HG02884 (cell line): Measurements from ENCODE around the gene UNKL.

ENCODE experiments used
- ATAC-seq: cut with Tn5 transposase; IDR thresholded peaks from one replicate; pipeline ENCODE4 v1.9.1; 2021; ENCODE audit warnings: mild to moderate bottlenecking, moderate library complexity; ENCODE audit not compliant: unreplicated experiment

UNKL gene

DNA sequence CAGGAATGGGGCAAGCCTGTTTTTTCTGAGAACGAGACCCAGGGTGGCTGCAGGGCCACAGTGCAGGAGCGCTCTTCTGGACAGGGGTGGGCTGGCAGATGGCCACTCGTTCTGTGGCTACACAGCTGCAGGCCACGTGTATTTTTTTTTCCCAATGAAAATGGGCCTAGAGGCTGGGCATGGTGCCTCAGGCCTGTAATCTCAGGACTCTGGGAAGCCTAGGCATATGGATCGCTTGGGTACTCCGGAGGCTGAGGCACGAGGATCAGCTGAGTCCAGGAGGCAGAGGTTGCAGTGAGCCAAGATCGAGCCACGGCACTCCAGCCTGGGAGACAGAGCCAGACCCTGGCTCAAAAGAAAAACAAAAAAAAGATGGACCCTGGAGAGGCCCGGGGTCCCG, 6.8 kb downstream of the UNKL start:
- no peak for ATAC-seq

DNA sequence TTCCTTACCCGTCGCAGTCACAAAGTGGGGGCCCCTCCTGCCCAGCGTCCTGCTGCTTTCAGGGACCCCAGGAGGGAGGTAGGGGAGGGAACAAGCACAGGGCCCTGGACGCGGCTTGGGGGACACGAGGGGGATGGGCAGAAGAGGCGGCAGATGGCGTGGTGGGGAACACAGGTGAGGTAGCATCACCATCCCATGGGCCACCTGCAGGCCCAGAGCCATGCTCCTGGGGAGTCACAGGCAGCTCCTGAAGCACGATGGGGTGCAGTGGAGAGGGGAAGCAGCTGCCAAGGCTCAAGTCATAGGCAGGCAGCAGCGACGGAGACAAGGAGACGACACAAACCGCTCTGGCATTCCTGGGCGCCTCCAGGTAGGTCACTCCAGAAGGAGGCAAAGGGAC, 10.8 kb downstream of the UNKL start:
- no peak for ATAC-seq

DNA sequence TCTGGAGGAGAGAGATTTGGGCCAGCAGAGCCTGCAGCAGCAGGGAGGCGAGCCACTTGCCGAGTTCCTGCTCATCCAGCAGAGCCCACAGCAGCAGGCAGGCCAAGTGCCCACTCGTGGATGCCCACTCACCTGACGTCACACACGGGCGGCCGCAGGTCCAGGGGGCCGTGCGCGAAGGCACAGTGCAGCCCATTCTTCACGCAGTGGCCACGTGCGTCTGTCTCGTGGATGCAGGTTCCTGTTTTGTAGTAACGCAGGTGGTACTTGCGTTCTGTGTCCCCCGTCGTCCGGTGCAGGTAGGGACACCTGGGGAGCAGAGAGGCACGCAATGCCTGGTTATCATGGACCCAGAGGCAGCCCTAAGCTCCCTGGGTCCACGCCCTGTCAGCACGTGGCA, 11.5 kb downstream of the UNKL start:
- no peak for ATAC-seq

DNA sequence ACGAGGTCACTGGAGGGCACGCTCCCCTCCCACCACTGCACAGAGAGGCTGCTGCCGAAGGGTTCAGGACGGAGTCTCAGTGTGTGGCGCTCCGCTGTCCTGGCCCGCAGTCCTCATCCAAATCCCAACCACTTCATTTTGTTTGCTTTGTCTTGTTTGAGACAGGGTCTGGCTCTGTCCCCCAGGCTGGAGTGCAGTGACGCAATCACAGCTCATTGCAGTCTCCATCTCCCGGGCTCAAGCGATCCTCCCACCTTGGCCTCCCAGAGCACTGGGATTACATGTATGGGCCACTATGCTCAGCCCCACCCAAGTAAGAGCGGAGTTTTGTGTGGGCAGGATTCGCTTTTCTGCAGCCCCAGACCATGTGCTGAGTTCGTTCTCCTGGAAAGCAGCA, 12.7 kb downstream of the UNKL start:
- no peak for ATAC-seq

DNA sequence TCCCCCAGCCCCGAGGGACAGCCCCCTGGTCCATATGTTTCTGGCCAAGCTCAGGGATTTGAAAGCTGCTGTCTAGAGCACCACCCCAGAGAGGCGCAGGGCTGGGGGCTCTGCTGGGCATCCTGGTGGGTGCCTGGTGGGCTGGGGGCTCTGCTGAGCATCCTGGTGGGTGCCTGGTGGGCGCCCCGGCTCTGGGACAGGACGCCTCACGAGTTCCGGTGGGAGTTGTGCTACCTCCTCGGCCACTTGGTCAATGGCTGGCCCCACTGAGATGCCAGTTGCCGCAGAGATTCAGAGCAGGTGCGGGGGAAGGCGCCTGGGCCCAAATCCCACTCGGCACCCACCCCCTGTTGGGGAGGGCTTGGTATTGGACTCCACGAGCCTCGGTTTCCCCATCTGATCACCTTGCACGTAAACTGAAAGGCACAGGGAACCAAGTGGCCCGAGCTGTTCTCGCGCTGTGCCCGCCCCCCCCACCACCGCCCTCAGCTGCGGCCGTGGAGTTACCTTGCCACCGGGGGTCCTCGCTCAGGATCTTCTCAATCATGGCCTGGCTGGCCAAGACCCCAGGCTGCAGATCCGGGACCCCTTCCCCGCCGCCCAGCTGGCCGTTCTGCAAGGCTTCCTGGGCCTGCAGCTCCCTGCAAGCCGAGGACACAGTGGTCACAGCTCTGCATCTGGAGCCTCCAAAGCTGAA, 13.3 kb downstream of the UNKL start:
- ATAC-seq = no peak

DNA sequence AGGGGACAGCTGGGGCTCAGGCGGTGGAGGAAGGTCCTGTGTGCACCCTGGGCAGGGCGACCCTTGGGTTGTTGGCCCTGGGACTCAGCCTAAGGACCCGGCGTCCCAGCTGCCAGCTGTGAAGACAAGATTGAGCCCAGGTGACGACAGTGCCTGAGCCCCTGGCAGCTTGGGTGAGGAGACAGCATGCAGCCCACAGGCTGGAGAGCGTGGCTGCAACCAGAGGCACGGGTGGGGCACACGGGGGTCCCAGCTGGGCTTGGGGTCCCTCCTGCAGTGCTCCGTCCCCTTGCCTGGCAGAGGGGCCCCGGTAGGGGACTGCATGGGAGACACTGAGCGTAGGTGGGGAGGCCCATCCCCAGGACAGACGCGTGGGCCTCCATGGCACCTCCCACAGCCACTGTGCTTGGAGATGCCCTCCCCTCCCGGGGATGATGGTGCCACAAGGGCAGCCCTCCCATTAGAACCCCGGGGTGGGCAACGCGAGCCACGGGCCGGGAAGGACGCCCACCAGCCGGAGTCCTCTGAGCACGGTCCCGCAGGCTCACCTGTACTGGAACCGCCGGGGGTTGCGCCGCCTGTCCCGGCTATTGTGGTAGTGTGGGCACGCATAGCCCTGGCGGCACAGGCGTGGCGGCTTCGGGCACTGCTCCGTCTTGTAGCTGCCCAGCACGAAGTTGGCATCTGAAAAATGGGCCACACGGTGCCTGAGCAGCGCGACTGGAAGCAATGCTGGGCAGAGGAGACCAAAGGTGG, 15.5 kb downstream of the UNKL start:
- ATAC-seq = no peak

DNA sequence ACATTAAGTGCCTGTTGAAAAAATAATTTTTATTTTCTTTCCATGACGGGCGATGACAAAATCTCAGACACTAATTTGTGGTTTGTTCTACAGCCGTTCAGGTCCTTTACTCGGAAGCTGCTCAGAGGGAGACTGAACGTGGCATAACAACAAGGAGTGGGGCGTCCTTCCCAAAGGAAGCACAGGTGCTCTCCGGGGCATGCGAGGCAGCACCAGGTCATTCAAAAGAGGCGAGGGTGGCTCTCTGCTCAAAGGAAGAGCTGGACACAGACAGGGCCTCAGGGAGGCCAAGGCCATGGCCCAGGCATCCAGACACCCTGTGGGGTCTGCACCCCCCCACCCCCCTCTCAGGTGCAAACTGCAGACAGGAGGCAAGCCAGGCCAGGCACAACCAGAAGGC, 16.2 kb downstream of the UNKL start:
- no peak for ATAC-seq

DNA sequence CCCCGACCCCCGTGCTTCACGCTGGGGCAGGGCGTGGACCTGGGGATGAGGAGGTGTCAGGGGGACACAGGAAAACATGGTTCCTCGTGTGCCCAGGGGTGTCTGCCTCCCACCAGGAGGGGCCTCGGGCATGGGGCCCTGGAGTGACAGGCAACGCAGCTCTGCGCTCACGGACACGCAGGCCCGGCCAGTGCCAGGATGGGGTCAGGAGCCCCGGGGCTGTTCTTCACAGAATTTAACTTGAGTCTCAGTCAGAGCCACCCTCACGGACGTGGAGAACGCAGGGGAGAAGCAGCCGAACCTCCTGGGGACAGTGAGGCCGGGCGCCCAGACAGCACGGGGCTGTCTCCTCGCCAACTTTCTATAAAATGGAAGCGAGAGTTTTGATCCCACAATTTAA, 16.7 kb downstream of the UNKL start:
- ATAC-seq = no peak

DNA sequence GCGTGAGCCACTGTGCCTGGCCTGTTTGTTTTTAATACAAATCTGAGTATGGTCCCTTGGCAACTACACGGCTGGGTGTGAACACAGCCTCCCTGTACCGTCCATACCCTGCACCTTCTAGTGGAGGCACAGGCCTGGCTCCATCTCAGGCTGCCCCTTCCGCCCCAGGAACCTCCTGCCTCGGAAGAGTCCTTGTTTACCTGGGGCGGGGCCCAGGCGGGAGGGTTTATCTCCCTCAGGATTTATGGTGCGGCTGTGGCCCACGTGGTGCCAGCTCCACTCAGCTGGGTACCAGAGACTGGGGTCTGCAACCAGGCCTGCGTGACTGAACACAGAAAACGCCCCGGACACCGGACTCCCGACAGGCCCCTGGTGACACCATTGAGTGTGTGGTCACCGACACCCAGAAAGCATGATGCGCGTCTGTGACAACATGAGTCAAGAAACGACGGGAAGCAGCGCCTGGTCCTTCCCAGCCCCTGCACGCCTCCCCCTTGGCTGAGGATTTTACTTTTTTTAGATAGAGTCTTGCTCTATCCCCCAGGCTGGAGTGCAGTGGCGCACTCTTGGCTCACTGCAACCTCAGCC, 19.0 kb downstream of the UNKL start:
- no peak for ATAC-seq

DNA sequence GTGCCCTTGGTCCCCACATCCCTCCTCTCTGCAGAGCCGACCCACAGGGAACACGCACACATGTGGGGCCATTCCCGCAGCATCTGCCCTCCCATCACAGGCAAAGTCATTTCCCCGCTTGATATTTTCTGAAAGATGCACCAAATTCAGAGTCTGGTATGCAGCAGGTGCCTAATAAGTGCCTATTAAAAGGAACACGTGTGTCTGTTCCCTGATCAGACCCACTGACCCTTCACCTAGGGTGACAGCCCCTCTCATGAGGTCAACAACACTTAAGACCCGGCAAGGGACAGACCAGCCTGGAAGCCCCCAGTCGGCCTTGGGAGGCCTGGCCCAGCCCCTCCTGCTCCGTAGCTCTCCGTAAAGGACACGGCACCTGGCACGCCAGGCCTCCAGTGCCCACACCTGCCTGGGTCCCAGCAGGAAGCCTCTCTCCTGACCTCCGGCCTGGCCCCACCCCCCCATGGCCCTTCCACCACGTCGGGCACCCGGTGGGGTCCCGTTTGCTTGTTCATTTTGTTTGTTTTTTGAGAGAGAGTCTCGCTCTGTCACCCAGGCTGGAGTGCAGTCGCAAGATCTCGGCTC, 20.0 kb downstream of the UNKL start:
- ATAC-seq = no peak

DNA sequence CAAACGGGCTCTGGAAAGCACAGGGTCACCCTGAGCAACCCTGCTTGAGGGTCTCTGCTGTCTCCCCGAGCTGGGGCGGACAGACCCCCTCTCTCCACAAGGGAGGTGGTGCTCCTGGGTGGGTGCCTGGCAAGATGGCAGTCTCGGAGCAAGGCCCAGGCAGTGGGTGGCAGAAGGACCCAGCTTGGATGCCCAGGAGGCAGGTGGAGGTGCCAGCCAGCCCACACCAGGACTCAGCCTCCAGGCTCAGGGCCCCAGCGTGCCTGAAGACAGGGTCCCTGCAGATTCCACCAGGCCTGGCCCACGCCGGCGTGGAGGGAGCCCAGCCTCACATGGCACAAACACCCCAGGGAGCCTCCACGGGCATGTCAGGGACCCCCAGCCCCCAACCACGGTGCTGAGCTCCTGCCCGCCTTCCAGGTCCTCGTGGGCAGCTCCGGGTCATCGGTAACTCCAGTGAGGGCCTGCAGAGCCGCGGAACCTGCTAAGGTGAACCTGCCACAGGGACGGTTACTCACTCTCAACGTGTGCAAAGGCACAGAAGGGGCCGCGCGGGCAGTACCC, 20.8 kb downstream of the UNKL start:
- ATAC-seq = no peak

DNA sequence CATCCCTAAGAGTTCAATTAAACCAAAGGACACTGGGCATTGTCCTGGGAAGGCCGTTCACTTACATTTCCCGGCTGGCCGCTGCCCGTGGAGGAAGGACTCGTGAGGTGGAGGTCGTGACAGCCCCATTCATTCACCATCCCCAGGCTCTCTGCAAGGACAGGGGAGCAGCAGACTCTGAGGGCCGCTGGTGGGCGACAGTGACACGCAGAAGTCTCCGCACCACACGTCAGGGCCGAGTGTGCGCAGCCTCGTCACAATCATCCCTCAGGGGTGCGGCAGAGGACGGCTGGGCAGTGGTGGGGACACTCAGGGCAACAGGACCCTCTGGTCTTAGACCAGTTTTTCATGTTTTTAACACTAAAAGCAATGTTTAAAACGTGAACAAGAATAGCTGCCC, 21.7 kb downstream of the UNKL start:
- no peak for ATAC-seq

DNA sequence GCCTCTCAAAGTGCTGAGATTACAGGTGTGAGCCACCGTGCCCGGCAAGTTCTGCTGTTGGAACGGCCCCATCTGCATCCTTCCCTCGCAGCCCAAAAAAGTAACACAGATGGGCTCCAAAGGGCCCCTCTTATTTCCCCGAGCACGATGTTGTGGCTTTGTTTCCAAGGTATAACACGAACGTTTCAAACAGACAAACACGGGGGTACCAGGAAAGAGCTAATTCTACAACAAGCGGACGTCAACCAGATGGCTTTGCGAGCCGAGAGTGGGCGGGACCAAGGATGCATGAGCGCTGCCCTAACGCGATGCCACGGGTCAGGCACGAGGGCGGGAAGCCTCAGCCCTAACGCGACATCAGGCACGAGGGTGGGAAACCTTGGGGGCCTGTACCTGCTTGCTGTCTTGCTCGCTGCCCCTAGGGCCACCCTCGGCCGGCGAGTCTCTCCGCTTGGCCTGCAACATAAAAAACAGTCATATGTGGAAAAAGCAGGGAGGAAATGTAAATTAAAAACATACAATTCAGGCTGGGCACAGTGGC, 24.2 kb downstream of the UNKL start:
- no peak for ATAC-seq

DNA sequence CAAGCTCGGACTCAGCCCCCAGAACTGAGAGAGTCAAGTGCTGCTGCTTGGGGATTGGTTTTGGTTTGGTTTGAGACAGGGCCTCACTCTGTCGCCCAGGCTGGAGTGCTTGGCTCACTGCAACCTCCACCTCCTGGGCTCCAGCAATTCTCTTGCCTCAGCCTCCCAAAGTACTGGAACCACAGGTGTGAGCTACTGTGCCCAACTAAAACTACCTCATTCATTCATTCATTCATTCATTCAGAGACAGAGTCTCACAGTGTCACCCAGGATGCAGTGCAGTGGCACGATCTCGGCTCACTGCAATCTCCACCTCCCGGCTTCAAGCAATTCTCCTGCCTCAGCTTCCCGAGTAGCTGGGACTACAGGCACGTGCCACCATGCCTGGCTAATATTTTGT, 24.7 kb downstream of the UNKL start:
- no peak for ATAC-seq

DNA sequence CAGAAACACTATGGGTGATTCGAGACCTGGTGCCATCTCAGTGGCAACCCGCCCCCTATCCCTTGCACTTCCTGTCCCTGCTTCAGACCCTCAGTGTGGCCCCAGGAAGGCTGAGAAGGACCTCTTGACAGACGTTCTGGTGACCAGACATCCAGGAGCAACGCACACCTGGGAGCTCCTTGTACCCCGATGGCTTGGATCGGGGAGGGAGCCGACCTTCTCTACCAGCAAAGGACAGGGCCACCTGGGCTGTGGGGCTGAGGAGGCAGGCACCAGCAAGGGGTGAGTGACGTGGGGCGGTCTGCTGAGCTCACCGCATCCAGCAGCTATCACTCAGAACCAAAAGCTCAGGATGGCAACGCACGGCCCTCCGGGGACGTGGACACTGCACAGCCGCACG, 27.2 kb downstream of the UNKL start:
- no peak for ATAC-seq

DNA sequence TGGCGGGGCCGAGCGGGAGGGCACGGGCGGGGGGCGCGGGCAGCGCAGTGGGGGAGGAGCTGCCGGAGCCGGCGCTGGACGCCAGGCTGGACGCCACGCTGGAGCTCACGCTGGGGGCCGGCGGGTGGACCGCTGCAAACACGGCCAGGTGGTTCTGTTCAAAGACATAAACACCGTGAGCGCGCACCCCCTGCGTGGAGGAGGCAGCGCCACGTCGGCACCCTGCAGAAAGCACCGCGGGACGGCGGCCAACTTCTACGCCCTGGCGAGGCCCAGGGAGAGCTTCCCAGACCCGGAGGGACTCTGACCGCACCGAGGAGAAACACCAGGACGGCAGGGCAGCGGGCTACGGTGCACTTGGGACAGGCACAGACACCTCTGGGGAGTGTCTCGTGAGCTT, 29.3 kb downstream of the UNKL start:
- ATAC-seq = no peak

DNA sequence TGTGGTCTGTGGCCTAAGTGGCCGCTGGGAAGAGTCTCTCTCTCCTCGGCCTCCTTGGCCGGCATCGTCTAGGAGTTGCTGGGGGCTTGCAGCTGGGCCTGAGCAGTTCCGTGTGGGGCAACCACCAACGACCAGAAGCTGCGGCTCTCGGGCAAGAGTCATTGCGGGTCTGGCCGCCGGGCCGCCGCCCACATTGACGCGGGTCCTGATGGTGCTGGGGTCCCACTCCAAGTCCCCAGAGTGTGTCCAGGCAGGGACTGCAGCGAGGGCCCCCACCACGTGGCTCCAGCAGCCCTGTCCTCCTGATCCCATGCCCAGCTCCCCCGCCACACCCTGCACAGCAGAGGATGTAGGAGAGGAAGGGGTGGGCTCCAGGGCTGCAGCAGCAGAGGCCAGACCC, 30.9 kb downstream of the UNKL start:
- no peak for ATAC-seq

DNA sequence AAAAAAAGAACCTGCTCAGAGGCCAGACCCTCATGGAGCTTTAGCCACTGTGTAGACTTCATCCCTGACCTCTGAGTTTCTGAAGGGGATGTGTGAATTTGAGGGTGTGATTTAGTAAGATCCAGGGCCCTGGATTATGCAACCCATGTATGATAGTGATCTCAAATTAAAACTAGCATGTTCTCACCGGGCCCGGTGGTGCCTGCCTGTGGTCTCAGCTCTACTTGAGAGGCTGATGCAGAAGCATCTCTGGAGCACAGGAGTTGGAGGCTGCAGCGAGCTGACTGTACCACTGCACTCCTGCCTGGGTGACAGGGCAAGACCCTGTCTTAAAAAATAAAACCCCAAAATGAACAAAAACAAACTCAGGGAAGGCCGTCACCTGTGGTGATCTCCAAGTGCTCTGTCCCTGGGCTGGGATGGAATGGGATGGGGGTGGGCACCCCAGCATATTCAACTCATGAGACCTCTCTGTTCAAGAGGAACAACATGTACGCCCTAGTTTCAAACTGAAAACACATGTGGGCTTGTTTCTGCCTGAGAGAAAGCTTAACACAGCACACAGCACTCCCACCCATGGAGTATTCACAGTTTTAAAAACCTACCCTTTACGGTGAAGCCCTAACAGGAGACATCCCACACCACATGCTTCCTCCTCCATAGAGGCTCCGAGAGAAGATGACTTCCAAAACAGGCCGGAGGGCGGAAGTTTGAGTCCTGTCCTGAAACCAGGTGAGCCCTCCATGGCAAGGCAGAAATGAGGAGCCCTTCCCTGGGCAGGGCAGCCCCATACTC, 32.7 kb downstream of the UNKL start:
- no peak for ATAC-seq

DNA sequence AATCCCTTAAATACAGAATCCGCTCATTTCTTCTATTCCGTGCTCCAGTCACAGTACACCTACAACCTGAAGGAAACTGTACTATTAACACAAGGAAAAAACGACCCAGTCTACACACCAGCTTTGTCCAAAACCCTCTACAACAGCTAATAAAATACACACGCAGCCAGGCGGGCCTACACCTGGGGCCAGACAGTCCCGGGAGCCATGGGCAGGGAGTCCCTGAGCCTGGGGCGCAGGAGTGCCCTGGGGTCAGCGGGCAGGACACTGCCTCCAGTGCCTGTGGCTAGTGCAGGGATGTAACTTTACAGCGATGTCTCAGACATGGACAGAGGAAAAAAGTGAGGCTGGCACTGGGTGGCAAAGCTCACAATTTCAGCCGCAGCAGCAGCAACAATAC, 34.3 kb downstream of the UNKL start:
- no peak for ATAC-seq

DNA sequence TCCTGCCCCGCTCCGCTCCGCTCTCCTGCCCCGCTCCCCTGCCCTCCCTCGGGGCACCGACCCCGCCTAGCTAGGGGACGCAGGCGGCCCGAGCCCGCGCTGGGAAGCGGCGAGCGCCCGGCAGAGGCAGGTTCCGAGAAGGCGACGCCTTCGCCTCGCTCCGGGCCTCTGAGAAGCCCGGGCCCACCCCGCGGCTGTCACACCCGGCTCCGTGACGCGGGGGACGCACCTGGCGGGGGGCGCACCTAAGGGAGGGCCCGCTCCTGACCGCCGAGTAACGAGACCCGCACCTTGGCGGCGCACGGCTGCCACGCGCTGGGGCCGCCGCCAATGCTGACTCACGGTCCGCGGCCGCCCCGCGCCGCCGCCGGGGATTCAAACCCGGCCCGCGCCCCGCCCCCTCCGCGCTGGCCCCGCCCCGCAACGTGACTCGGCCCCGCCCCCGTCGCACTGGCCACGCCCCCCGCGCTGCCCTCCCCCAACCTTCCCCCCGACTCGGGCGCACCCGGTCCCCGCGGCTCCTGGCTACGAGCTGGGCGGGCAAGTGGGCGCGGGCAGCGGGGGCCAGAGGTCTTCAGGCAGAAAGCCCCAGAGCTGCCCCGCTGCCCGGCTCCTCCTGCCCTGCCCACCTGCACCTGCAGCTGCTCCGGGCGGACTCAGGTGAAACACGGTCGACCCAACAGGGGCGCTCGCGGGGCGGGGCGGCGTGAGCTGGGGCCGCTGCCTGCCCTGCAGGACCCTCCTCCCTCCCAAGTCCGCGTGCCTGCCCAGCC, 35.0 kb downstream of the UNKL start:
- no peak for ATAC-seq
